H1 (cell line): ENCODE data around the gene FGD4. TPM values are rescaled to one million over a fixed set of nuclear protein-coding genes. Genes with fewer than 3 reads are reported as not detected.

ENCODE experiments used
- CTCF ChIA-PET: fragments of 300-600 bp; sonication (Branson Sonifier 250); formaldehyde crosslinking; loops from one replicate; lab custom pipeline; 2021; ENCODE audit not compliant: partially characterized antibody; lab: Charles Lee
- POLR2A ChIA-PET: fragments of 300-600 bp; sonication (Branson Sonifier 250); formaldehyde crosslinking; loops from one replicate; lab custom pipeline; 2021; ENCODE audit warnings: inconsistent platforms; ENCODE audit not compliant: partially characterized antibody; lab: Charles Lee
- DNase-seq, 2 experiments: peaks; one replicate each; pipeline versions ENCODE4 v3.0.0 to v3.0.0-alpha.2; 2010 to 2022; ENCODE audit warnings: low spot score in 2 of 2, low read depth in 1 of 2, mixed read lengths in 1 of 2
- FAIRE-seq: peaks from 2 replicates; lab custom pipeline; 2011; peaks lifted over from hg19 to GRCh38; lab: Jason Lieb, UNC
- H2AFZ ChIP-seq: 2 replicates; pipeline ENCODE4 v1.8.1; 2012; ENCODE audit warnings: low read length, inconsistent platforms
- H2AK5ac ChIP-seq: 2 replicates; pipeline ENCODE4 v1.6.1; 2013; ENCODE audit warnings: low read depth, low read length
- H2BK120ac ChIP-seq: replicated peaks from 2 replicates; pipeline ENCODE3; 2013; ENCODE audit warnings: low read depth, low read length, inconsistent platforms
- H2BK12ac ChIP-seq: 2 replicates; pipeline ENCODE4 v1.6.1; 2013; ENCODE audit warnings: low read depth, low read length
- H2BK15ac ChIP-seq: 2 replicates; pipeline ENCODE4 v1.6.1; 2013; ENCODE audit warnings: low read length
- H2BK20ac ChIP-seq: 2 replicates; pipeline ENCODE4 v1.6.1; 2013; ENCODE audit warnings: low read length
- H2BK5ac ChIP-seq: 2 replicates; pipeline ENCODE4 v1.6.1; 2013; ENCODE audit warnings: low read depth, low read length
- H3K14ac ChIP-seq: 2 replicates; pipeline ENCODE4 v1.6.1; 2013; ENCODE audit warnings: inconsistent platforms; ENCODE audit not compliant: insufficient read length
- H3K18ac ChIP-seq: 2 replicates; pipeline ENCODE4 v1.6.1; 2013; ENCODE audit warnings: low read length; ENCODE audit errors: extremely low read depth
- H3K23ac ChIP-seq: 2 replicates; pipeline ENCODE4 v1.6.1; 2013; ENCODE audit warnings: inconsistent platforms; ENCODE audit not compliant: insufficient read length
- H3K23me2 ChIP-seq: 2 replicates; pipeline ENCODE4 v1.6.1; 2013; ENCODE audit warnings: low read depth, low read length
- H3K27ac ChIP-seq: 2 replicates; pipeline ENCODE4 v1.6.1; 2011; ENCODE audit warnings: low read depth, low read length, inconsistent platforms
- H3K27me3 ChIP-seq, 4 experiments: replicated peaks in 1 of 4; 1 replicate in 1 of 4; 2 replicates in 3 of 4; pipeline versions ENCODE4 v1.6.1 to v1.8.1; 2011 to 2013; ENCODE audit warnings: low read length in 3 of 4, mild to moderate bottlenecking in 3 of 4, inconsistent platforms in 2 of 4, mixed read lengths in 2 of 4, moderate library complexity in 1 of 4; ENCODE audit not compliant: control insufficient read depth in 3 of 4, insufficient read depth in 3 of 4; ENCODE audit errors: extremely low read depth in 1 of 4
- H3K36me3 ChIP-seq, 4 experiments: 2 replicates each; pipeline versions ENCODE4 v1.6.1 to v1.8.1; 2011 to 2013; ENCODE audit warnings: mild to moderate bottlenecking in 4 of 4, low read length in 3 of 4, moderate library complexity in 2 of 4, control low read depth in 1 of 4, inconsistent platforms in 1 of 4; ENCODE audit not compliant: insufficient read depth in 4 of 4, control insufficient read depth in 2 of 4
- H3K4ac ChIP-seq: replicated peaks from 2 replicates; pipeline ENCODE3; 2013; ENCODE audit warnings: low read length, low read depth, mixed read lengths, inconsistent platforms; ENCODE audit not compliant: insufficient read length
- H3K4me1 ChIP-seq, 4 experiments: replicated peaks in 1 of 4; 1 replicate in 1 of 4; 2 replicates in 3 of 4; pipeline versions ENCODE4 v1.6.1 to v1.8.1; 2011 to 2013; ENCODE audit warnings: low read length in 3 of 4, inconsistent platforms in 2 of 4, mixed read lengths in 1 of 4; ENCODE audit not compliant: insufficient read depth in 4 of 4, control insufficient read depth in 3 of 4
- H3K4me2 ChIP-seq, 2 experiments: 2 replicates each; pipeline versions ENCODE4 v1.6.1 to v1.8.1; 2011 to 2013; ENCODE audit warnings: low read depth in 2 of 2, low read length in 2 of 2, control low read depth in 1 of 2, inconsistent platforms in 1 of 2, mild to moderate bottlenecking in 1 of 2; ENCODE audit not compliant: insufficient read depth in 1 of 2
- H3K4me3 ChIP-seq, 4 experiments: fragments of 200-600, 300-600 bp in 1 of 4; sonication (generic), shearing (Covaris generic), sonication (Bioruptor Twin) in 1 of 4; 2 replicates each; pipeline versions ENCODE4 v1.5.1 to v1.8.1; 2011 to 2016; ENCODE audit warnings: low read length in 4 of 4, low read depth in 3 of 4, control low read depth in 2 of 4, inconsistent platforms in 2 of 4, mild to moderate bottlenecking in 2 of 4, mixed read lengths in 1 of 4, moderate library complexity in 1 of 4; ENCODE audit not compliant: insufficient read depth in 2 of 4; ENCODE audit errors: extremely low read depth in 1 of 4
- H3K56ac ChIP-seq: replicated peaks from 2 replicates; pipeline ENCODE3; 2013; ENCODE audit warnings: low read depth, mild to moderate bottlenecking, mixed read lengths, low read length, inconsistent platforms; ENCODE audit not compliant: insufficient read length
- H3K79me1 ChIP-seq: 2 replicates; pipeline ENCODE4 v1.6.1; 2013; ENCODE audit warnings: low read depth, low read length, control low read depth
- H3K79me2 ChIP-seq, 2 experiments: 2 replicates each; pipeline versions ENCODE4 v1.6.1 to v1.8.1; 2012 to 2013; ENCODE audit warnings: low read length in 2 of 2, mild to moderate bottlenecking in 2 of 2, inconsistent platforms in 1 of 2; ENCODE audit not compliant: insufficient read depth in 2 of 2, control insufficient read depth in 1 of 2
- H3K9ac ChIP-seq, 4 experiments: replicated peaks in 1 of 4; 1 replicate in 1 of 4; 2 replicates in 3 of 4; pipeline versions ENCODE4 v1.6.1 to v1.8.1; 2011 to 2013; ENCODE audit warnings: low read depth in 3 of 4, low read length in 3 of 4, control low read depth in 2 of 4, mild to moderate bottlenecking in 2 of 4, moderate library complexity in 2 of 4, inconsistent platforms in 1 of 4; ENCODE audit errors: extremely low read depth in 1 of 4
- H3K9me3 ChIP-seq, 2 experiments: 2 replicates each; pipeline versions ENCODE4 v1.6.1 to v1.8.1; 2012 to 2013; ENCODE audit warnings: mild to moderate bottlenecking in 2 of 2, moderate library complexity in 2 of 2, control low read depth in 1 of 2, inconsistent platforms in 1 of 2, low read depth in 1 of 2, low read length in 1 of 2, mixed read lengths in 1 of 2; ENCODE audit not compliant: insufficient read depth in 2 of 2
- H4K20me1 ChIP-seq, 2 experiments: replicated peaks in 1 of 2; 2 replicates each; pipeline versions ENCODE3 to v1.8.1; 2011 to 2013; ENCODE audit warnings: inconsistent platforms in 2 of 2, low read length in 2 of 2, mild to moderate bottlenecking in 1 of 2; ENCODE audit not compliant: insufficient read depth in 2 of 2, control insufficient read depth in 1 of 2
- H4K5ac ChIP-seq: 2 replicates; pipeline ENCODE4 v1.6.1; 2013; ENCODE audit warnings: low read length, low read depth, mixed read lengths, inconsistent platforms; ENCODE audit not compliant: insufficient read length
- H4K8ac ChIP-seq: 2 replicates; pipeline ENCODE4 v1.8.0; 2013; ENCODE audit warnings: mild to moderate bottlenecking, moderate library complexity, low read length, inconsistent platforms; ENCODE audit not compliant: insufficient read depth; ENCODE audit errors: extremely low read depth
- H4K91ac ChIP-seq: replicated peaks from 2 replicates; pipeline ENCODE3; 2013; ENCODE audit warnings: low read length, mixed read lengths, inconsistent platforms; ENCODE audit not compliant: insufficient read length
- EZH2 ChIP-seq: fragments of 200-600 bp; sonication (generic); IDR thresholded peaks from 2 replicates; pipeline ENCODE4 v1.7.1; 2012; ENCODE audit warnings: low read depth, mild to moderate bottlenecking, moderate library complexity, low read length, inconsistent platforms; ENCODE audit not compliant: severe bottlenecking
- HDAC2 ChIP-seq, 2 experiments: fragments of 300-600 bp in 1 of 2; sonication (generic) in 1 of 2; IDR thresholded peaks; 2 replicates each; pipeline ENCODE4 v1.6.1; 2011 to 2012; ENCODE audit warnings: low read depth in 2 of 2, low read length in 2 of 2, mild to moderate bottlenecking in 2 of 2, moderate library complexity in 2 of 2, borderline replicate concordance in 1 of 2, inconsistent platforms in 1 of 2
- HDAC6 ChIP-seq: IDR thresholded peaks from one replicate; pipeline ENCODE4 v1.7.1; 2012; ENCODE audit warnings: low read depth, mild to moderate bottlenecking, inconsistent platforms, low read length, moderate library complexity
- NANOG ChIP-seq: IDR thresholded peaks from 2 replicates; pipeline ENCODE4 v1.6.1; 2011; ENCODE audit warnings: low read length, low read depth, mild to moderate bottlenecking, inconsistent platforms; ENCODE audit not compliant: insufficient read depth, poor library complexity, severe bottlenecking
- POLR2AphosphoS5 ChIP-seq: IDR thresholded peaks from 2 replicates; pipeline ENCODE4 v1.6.1; 2011; ENCODE audit warnings: low read depth, low read length
- WGBS, 2 experiments: shearing (Covaris generic) in 1 of 2; methylation state at CpG; one replicate each; pipeline versions ENCODE4 v1.1.6 to v1.1.7; 2013 to 2015; ENCODE audit warnings: low lambda C conversion rate in 2 of 2, mixed read lengths in 2 of 2, inconsistent platforms in 1 of 2, low coverage in 1 of 2, missing lambda C conversion rate in 1 of 2; ENCODE audit not compliant: insufficient replicate concordance in 2 of 2, insufficient coverage in 1 of 2, insufficient read length in 1 of 2; ENCODE audit errors: extremely low coverage in 1 of 2, missing lambda C conversion rate in 1 of 2; 5-methylcytosine and 5-hydroxymethylcytosine counted together
- polyA plus RNA-seq, 7 experiments: library from polyadenylated mRNA; depleted of rRNA in 3 of 7; stranded (reverse) in 5 of 7; unstranded in 2 of 7; fragments of >200 nt in 5 of 7; fragments of 200-250 nt in 2 of 7; gene quantifications; 1 replicate in 5 of 7; 2 replicates in 1 of 7; 4 replicates in 1 of 7; pipeline versions ENCODE4 v1.2.1 to v1.2.3, GENCODE V29; 2011 to 2013; ENCODE audit warnings: missing spikeins in 2 of 7, mixed read lengths in 2 of 7
- total RNA-seq: library from RNA; stranded (reverse); fragmentation: NEBNext Ultra II Directional; extraction: Animal tissue kit (Norgen Biotek cat#: 25700); gene quantifications from 2 replicates; pipeline ENCODE4 v1.2.1, GENCODE V29; 2021

FGD4 gene
- total and polyA plus RNA-seq, 2 of the 8 experiments (the other 6 are each of a cell fraction or from before 2014, with no cell fraction given): 8.5 to 48.2 TPM

DNA sequence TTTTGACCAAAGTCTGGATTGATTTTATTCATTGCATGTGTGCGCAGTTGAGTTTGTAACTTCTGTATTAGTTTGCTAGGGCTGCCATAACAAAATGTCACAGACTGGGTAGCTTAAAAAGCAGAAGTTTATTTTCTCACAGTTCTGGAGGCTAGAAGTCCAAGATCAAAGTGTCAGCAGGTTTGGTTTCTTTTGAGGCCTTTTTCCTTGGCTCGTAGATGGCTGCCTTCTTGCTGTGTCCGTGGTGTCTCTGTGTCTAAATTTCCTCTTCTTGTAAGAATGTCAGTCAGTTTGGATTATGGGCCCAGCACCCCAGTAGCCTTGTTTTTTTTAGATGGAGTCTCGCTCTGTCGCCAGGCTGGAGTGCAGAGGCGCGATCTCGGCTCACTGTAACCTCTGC lies 291.6 kb downstream of the FGD4 start:
- ChIA-PET POLR2A (no interaction called here), CTCF (interaction anchor here (3.3 kb wide), 1 partner anchor 33 kb away, joined by 8 read pairs; no protein-coding TSS in a partner anchor)
- Histone ChIP-seq H3K79me1 (no peaks in the 10 kb centered on the region), H3K4ac (no peak overlapping the region), H3K23me2 (no peaks in the 10 kb centered on the region), H3K27ac (no peak overlapping the region), H3K14ac (no peak overlapping the region), H4K5ac (no peak overlapping the region), H2BK5ac (no peak overlapping the region), H3K4me3 (no peak overlapping the region), H3K9me3 (no peaks in the 10 kb centered on the region), H3K9ac (no peak overlapping the region), H3K79me2 (peaks cover 3 to 97% of the 10 kb centered on the region in 2 experiments; a peak in 3 of 4 replicates), H2BK12ac (no peak overlapping the region), H4K20me1 (peaks cover 0 to 1% of the 10 kb centered on the region in 2 experiments), H2BK120ac (no peak overlapping the region), H2AK5ac (no peak overlapping the region), H3K27me3 (no peaks in the 10 kb centered on the region), H4K91ac (no peak overlapping the region), H3K36me3 (peaks cover 0 to 2% (median 0%) of the 10 kb centered on the region in 4 experiments; a peak in 1 of 8 replicates), H3K56ac (no peak overlapping the region), H4K8ac (no peak overlapping the region), H2BK15ac (no peak overlapping the region), H2BK20ac (no peak overlapping the region), H3K4me2 (no peak overlapping the region), H2AFZ (no peak overlapping the region), H3K18ac (no peak overlapping the region), H3K4me1 (peaks cover 0 to 5% (median 1%) of the 10 kb centered on the region in 4 experiments; a peak in 2 of 7 replicates), H3K23ac (no peak overlapping the region)
- WGBS, 2 experiments: 95% methylated on average over 8 of the region's 8 CpGs; no CpG with 5 or more reads in 1 of the 2 experiments
- DNase-seq (no peak), FAIRE-seq (no peak)
- TF ChIP-seq NANOG: no peak
- TF ChIP-seq HDAC2 (IDR thresholded peaks at IDR 0.05; ENCODE audit: borderline replicate concordance in 1 of 2, low read depth in 2 of 2, low read length in 2 of 2): no peak
- no peak for TF ChIP-seq POLR2AphosphoS5
- TF ChIP-seq EZH2: no peak
- no peak for TF ChIP-seq HDAC6
